Measurements from ENCODE around the gene NPTN. TPM values are rescaled to one million over a fixed set of nuclear protein-coding genes. Genes with fewer than 3 reads are reported as not detected.

The NPTN gene
- polyA plus RNA-seq, 1 donor (not counting 4 experiments of a cell fraction or from before 2014, with no cell fraction given), result 223 TPM

DNA sequence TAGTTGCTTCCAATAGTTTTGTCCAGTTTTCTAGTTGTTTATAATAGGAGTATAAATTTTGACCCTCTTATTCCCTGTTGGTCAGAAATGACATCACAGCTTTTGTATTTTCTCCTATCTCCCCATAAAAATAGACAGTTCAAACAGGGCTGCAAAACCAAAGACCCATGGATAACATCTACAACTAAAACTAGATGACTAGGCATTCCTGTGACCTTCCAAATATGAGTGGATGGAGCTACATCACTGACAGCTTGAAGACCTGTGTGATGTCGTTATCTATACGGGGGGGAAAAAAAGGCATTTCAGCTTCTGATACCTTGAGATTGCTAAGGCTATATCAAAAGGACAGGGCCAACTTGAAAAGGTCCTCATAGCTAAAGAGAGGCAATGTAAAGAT lies 105.6 kb downstream of the NPTN start:
- no peaks in the 10 kb centered on the region for H3K36me3 ChIP-seq (ENCODE audit: control insufficient read depth in 2 of 2, extremely low read depth in 1 of 2, insufficient read depth in 2 of 2, low read length in 2 of 2)
- dilution Hi-C loops (cut with MboI; ENCODE audit: extremely low pct_ligation_motif_present, low sequenced_read_pairs), result no loop called here
- no peak for DNase-seq (ENCODE audit: low read depth, low spot score)
- no peaks in the 10 kb centered on the region for H3K9me1 ChIP-seq (ENCODE audit: control insufficient read depth, extremely low read depth, insufficient read depth, low read length)
- no peaks in the 10 kb centered on the region for H4K20me1 ChIP-seq (ENCODE audit: control insufficient read depth, extremely low read depth, insufficient read depth, low read length)
- H3K27me3 ChIP-seq (ENCODE audit: control insufficient read depth, extremely low read depth, insufficient read depth, low read length), result no peaks in the 10 kb centered on the region
- H2AFZ ChIP-seq (ENCODE audit: control insufficient read depth, low read length), result no peak overlapping the region
- no peaks in the 10 kb centered on the region for H3K9me3 ChIP-seq (ENCODE audit: control insufficient read depth, low read depth, low read length)
- H3K4me3 ChIP-seq (ENCODE audit: control insufficient read depth in 2 of 3, extremely low read depth in 1 of 3, insufficient read depth in 2 of 3, low read depth in 1 of 3, low read length in 3 of 3), result no peak overlapping the region
- H3K79me2 ChIP-seq (ENCODE audit: control insufficient read depth, insufficient read depth, low read length), result no peaks in the 10 kb centered on the region
- H3K4me1 ChIP-seq (ENCODE audit: control insufficient read depth, extremely low read depth, insufficient read depth, low read length), result no peaks in the 10 kb centered on the region
- no peak overlapping the region for H3K4me2 ChIP-seq (ENCODE audit: control insufficient read depth, extremely low read depth, insufficient read depth, low read depth, low read length)
- no peak for TF ChIP-seq EZH2 (IDR thresholded peaks at IDR 0.05; ENCODE audit: low read length)
- TF ChIP-seq CTCF (optimal IDR thresholded peaks at IDR 0.05 in 1 of 3, IDR thresholded peaks at IDR 0.05 in 1 of 3, conservative IDR thresholded peaks at IDR 0.05 in 1 of 3; ENCODE audit: extremely low read depth in 1 of 3, insufficient read depth in 2 of 3, low read length in 3 of 3), result no peak
- H3K27ac ChIP-seq (ENCODE audit: control insufficient read depth, insufficient read depth, low read length), result no peak overlapping the region
- FAIRE-seq, result no peak
- no peak overlapping the region for H3K9ac ChIP-seq (ENCODE audit: control insufficient read depth, extremely low read depth, insufficient read depth, low read length)

DNA sequence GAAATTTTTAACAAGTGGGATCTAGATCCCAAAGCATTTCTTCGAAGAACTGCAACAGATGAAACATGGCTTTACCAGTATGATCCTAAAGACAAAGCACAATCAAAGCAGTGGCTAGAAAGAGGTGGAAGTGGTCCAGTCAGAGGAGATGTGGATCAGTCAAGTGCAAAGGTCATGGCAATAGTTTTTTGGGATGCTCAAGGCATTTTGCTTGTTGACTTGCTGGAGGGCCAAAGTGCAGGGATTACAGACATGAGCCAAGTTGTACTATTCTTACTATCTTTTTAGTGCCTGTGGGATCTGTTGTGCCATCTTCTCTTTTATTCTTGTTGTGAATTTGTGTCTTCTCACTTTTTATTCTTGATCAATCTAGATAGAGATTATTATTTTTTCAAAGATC lies 108.3 kb downstream of the NPTN start:
- DNase-seq (ENCODE audit: low read depth, low spot score), result no peak
- dilution Hi-C loops (cut with MboI; ENCODE audit: extremely low pct_ligation_motif_present, low sequenced_read_pairs), result no loop called here
- no peaks in the 10 kb centered on the region for H4K20me1 ChIP-seq (ENCODE audit: control insufficient read depth, extremely low read depth, insufficient read depth, low read length)
- no peak overlapping the region for H2AFZ ChIP-seq (ENCODE audit: control insufficient read depth, low read length)
- H3K9me3 ChIP-seq (ENCODE audit: control insufficient read depth, low read depth, low read length), result no peaks in the 10 kb centered on the region
- FAIRE-seq, result no peak
- H3K4me1 ChIP-seq (ENCODE audit: control insufficient read depth, extremely low read depth, insufficient read depth, low read length), result peaks cover 7% of the 10 kb centered on the region
- H3K79me2 ChIP-seq (ENCODE audit: control insufficient read depth, insufficient read depth, low read length), result no peaks in the 10 kb centered on the region
- no peaks in the 10 kb centered on the region for H3K27me3 ChIP-seq (ENCODE audit: control insufficient read depth, extremely low read depth, insufficient read depth, low read length)
- no peak overlapping the region for H3K27ac ChIP-seq (ENCODE audit: control insufficient read depth, insufficient read depth, low read length)
- H3K9me1 ChIP-seq (ENCODE audit: control insufficient read depth, extremely low read depth, insufficient read depth, low read length), result no peaks in the 10 kb centered on the region
- H3K36me3 ChIP-seq (ENCODE audit: control insufficient read depth in 2 of 2, extremely low read depth in 1 of 2, insufficient read depth in 2 of 2, low read length in 2 of 2), result no peaks in the 10 kb centered on the region
- TF ChIP-seq EZH2 (IDR thresholded peaks at IDR 0.05; ENCODE audit: low read length), result no peak
- no peak for TF ChIP-seq CTCF (optimal IDR thresholded peaks at IDR 0.05 in 1 of 3, IDR thresholded peaks at IDR 0.05 in 1 of 3, conservative IDR thresholded peaks at IDR 0.05 in 1 of 3; ENCODE audit: extremely low read depth in 1 of 3, insufficient read depth in 2 of 3, low read length in 3 of 3)
- H3K4me2 ChIP-seq (ENCODE audit: control insufficient read depth, extremely low read depth, insufficient read depth, low read depth, low read length), result no peak overlapping the region
- H3K9ac ChIP-seq (ENCODE audit: control insufficient read depth, extremely low read depth, insufficient read depth, low read length), result no peak overlapping the region
- H3K4me3 ChIP-seq (ENCODE audit: control insufficient read depth in 2 of 3, extremely low read depth in 1 of 3, insufficient read depth in 2 of 3, low read depth in 1 of 3, low read length in 3 of 3), result no peak overlapping the region

Data from keratinocyte (primary cell).